ENCODE results near the gene EVA1B. TPM values are rescaled to one million over a fixed set of nuclear protein-coding genes. Genes with fewer than 3 reads are reported as not detected.

The EVA1B gene
- total RNA-seq, 4 donors from 2014 or later: 4.4 to 24.8 (median 10.4) TPM

- 89% methylated on average over 7 of the region's 7 CpGs; no CpG with 5 or more reads in 1 of the 2 donors for WGBS, 2 donors (ENCODE audit: low coverage in 1 of 2)
- no peak overlapping the region for H3K4me3 ChIP-seq
- no peaks in the 10 kb centered on the region for H3K9me3 ChIP-seq
- no peaks in the 10 kb centered on the region for H3K27me3 ChIP-seq
- H3K36me3 ChIP-seq: peaks cover 0 to 37% (median 8%) of the 10 kb centered on the region in 4 donors
- H3K4me1 ChIP-seq: peaks cover 0 to 12% (median 11%) of the 10 kb centered on the region in 4 donors
- TF ChIP-seq EP300 (IDR thresholded peaks at IDR 0.05; ENCODE audit: low read depth) (no peak), CTCF (IDR thresholded peaks at IDR 0.05) (no peak)
- no peak overlapping the region for H3K27ac ChIP-seq
- in situ Hi-C loops (cut with MboI; ENCODE audit: low pct_ligation_motif_present in 1 of 4, low pct_unique_long_range_greater_than_20kb in 1 of 4, low sequenced_read_pairs in 3 of 4): no loop called here
- intact Hi-C loops (cut with DNase I; ENCODE audit: low total_unique reads): no loop called here
- no peak for DNase-seq
Measured at GRCh38 chr1:36345353-36345752, 21.9 kb upstream of the EVA1B start.

GRCh38 chr1:36344395-36344680 is 20.9 kb upstream of the EVA1B start:
- H3K27ac ChIP-seq: no peak overlapping the region
- DNase-seq: no peak
- 98% methylated on average over 8 of the region's 8 CpGs; no CpG with 5 or more reads in 1 of the 2 donors for WGBS, 2 donors (ENCODE audit: low coverage in 1 of 2)
- H3K36me3 ChIP-seq: peaks cover 0 to 37% (median 8%) of the 10 kb centered on the region in 4 donors
- H3K9me3 ChIP-seq: no peaks in the 10 kb centered on the region
- no peaks in the 10 kb centered on the region for H3K27me3 ChIP-seq
- no peak for TF ChIP-seq POLR2AphosphoS5 (IDR thresholded peaks at IDR 0.05)
- no peak for TF ChIP-seq POLR2A (IDR thresholded peaks at IDR 0.05)
- no peak for TF ChIP-seq CTCF (IDR thresholded peaks at IDR 0.05)
- TF ChIP-seq EP300 (IDR thresholded peaks at IDR 0.05; ENCODE audit: low read depth): no peak
- intact Hi-C loops (cut with DNase I; ENCODE audit: low total_unique reads) (no loop called here), in situ Hi-C loops (cut with MboI; ENCODE audit: low pct_ligation_motif_present in 1 of 4, low pct_unique_long_range_greater_than_20kb in 1 of 4, low sequenced_read_pairs in 3 of 4) (no loop called here)
- H3K4me1 ChIP-seq: peaks cover 0 to 4% (median 2%) of the 10 kb centered on the region in 4 donors
- H3K4me3 ChIP-seq: no peak overlapping the region

GRCh38 chr1:36343651-36344394 is 20.4 kb upstream of the EVA1B start:
- H3K36me3 ChIP-seq: peaks cover 0 to 37% (median 8%) of the 10 kb centered on the region in 4 donors
- no peaks in the 10 kb centered on the region for H3K9me3 ChIP-seq
- no peak for DNase-seq
- H3K4me3 ChIP-seq: no peak overlapping the region
- H3K27ac ChIP-seq: no peak overlapping the region
- in situ Hi-C loops (cut with MboI; ENCODE audit: low pct_ligation_motif_present in 1 of 4, low pct_unique_long_range_greater_than_20kb in 1 of 4, low sequenced_read_pairs in 3 of 4) (no loop called here), intact Hi-C loops (cut with DNase I; ENCODE audit: low total_unique reads) (loop anchor here (2.0 kb wide), 1 partner anchor 79 kb away; no protein-coding TSS in a partner anchor)
- H3K4me1 ChIP-seq: peaks cover 0 to 2% (median 0%) of the 10 kb centered on the region in 4 donors
- H3K27me3 ChIP-seq: no peaks in the 10 kb centered on the region
- no peak for TF ChIP-seq EP300 (IDR thresholded peaks at IDR 0.05; ENCODE audit: low read depth)
- no peak for TF ChIP-seq POLR2AphosphoS5 (IDR thresholded peaks at IDR 0.05)
- no peak for TF ChIP-seq POLR2A (IDR thresholded peaks at IDR 0.05)
- TF ChIP-seq CTCF (IDR thresholded peaks at IDR 0.05): no peak
- whole genome bisulfite sequencing, 2 donors (ENCODE audit: low coverage in 1 of 2): 85% methylated on average over 24 of the region's 24 CpGs; no CpG with 5 or more reads in 1 of the 2 donors

GRCh38 chr1:36342426-36343185 is 19.2 kb upstream of the EVA1B start:
- H3K4me1 ChIP-seq: peaks cover 0 to 2% (median 0%) of the 10 kb centered on the region in 4 donors
- no peak for TF ChIP-seq EP300 (IDR thresholded peaks at IDR 0.05; ENCODE audit: low read depth)
- peak; percentile 60 to 78 (median 73) for TF ChIP-seq CTCF (IDR thresholded peaks at IDR 0.05)
- H3K27me3 ChIP-seq: no peaks in the 10 kb centered on the region
- in situ Hi-C loops (cut with MboI; ENCODE audit: low pct_ligation_motif_present in 1 of 4, low pct_unique_long_range_greater_than_20kb in 1 of 4, low sequenced_read_pairs in 3 of 4) (no loop called here), intact Hi-C loops (cut with DNase I; ENCODE audit: low total_unique reads) (loop anchor here (2.0 kb wide), 1 partner anchor 80 kb away; no protein-coding TSS in a partner anchor)
- 70 to 86% methylated on average over 3 to 10 of the region's 10 CpGs for WGBS, 2 donors (ENCODE audit: low coverage in 1 of 2)
- no peak overlapping the region for H3K4me3 ChIP-seq
- peak; percentile 65 for DNase-seq
- H3K9me3 ChIP-seq: no peaks in the 10 kb centered on the region
- peak overlapping the region in 2 of 4 donors; percentile 9 to 33 for H3K27ac ChIP-seq
- H3K36me3 ChIP-seq: peaks cover 0 to 31% (median 8%) of the 10 kb centered on the region in 4 donors

Data from transverse colon (tissue), 4 donors.